ENCODE results near the gene GRIN2A. TPM values are rescaled to one million over a fixed set of nuclear protein-coding genes. Genes with fewer than 3 reads are reported as not detected.

GRIN2A gene
- total RNA-seq, 1 donor from 2014 or later, result 1.5 TPM

DNA sequence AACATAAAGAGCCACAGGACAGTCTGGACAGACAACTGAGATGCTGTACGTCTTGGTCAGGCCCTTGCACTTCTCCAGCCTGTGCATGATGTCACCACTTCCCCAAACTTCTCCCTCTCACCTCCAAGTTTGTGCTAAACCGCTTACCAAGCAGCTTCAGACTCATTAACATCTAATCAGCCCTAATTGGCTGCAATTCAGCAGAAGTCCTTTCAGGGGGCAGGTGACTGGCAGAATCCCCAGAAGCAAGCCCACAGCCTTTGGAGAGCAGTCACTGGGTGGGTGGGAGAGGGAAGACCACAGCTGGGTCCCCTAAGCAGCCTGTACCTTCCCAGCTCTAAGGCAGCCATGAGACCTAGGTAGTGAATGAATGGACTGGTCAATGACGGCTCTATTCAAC is 161.4 kb downstream of the GRIN2A start:
- no peak overlapping the region for H3K4me3 Mint-ChIP-seq
- intact Hi-C loops (cut with micrococcal nuclease), result no loop called here
- H3K36me3 Mint-ChIP-seq (ENCODE audit: low read depth), result no peaks in the 10 kb centered on the region
- POLR2A ChIA-PET, result no interaction called here
- TF ChIP-seq, protein P1, sequence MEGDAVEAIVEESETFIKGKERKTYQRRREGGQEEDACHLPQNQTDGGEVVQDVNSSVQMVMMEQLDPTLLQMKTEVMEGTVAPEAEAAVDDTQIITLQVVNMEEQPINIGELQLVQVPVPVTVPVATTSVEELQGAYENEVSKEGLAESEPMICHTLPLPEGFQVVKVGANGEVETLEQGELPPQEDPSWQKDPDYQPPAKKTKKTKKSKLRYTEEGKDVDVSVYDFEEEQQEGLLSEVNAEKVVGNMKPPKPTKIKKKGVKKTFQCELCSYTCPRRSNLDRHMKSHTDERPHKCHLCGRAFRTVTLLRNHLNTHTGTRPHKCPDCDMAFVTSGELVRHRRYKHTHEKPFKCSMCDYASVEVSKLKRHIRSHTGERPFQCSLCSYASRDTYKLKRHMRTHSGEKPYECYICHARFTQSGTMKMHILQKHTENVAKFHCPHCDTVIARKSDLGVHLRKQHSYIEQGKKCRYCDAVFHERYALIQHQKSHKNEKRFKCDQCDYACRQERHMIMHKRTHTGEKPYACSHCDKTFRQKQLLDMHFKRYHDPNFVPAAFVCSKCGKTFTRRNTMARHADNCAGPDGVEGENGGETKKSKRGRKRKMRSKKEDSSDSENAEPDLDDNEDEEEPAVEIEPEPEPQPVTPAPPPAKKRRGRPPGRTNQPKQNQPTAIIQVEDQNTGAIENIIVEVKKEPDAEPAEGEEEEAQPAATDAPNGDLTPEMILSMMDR (IDR thresholded peaks at IDR 0.05), result no peak
- H3K9me3 Mint-ChIP-seq, result no peaks in the 10 kb centered on the region
- peaks cover 5% of the 10 kb centered on the region for H3K27me3 Mint-ChIP-seq
- ATAC-seq (ENCODE audit: low read depth) (no peak), DNase-seq (no peak)
- H3K4me1 Mint-ChIP-seq, result no peaks in the 10 kb centered on the region
- CTCF ChIA-PET, result no interaction called here
- H3K27ac Mint-ChIP-seq, result no peak overlapping the region

DNA sequence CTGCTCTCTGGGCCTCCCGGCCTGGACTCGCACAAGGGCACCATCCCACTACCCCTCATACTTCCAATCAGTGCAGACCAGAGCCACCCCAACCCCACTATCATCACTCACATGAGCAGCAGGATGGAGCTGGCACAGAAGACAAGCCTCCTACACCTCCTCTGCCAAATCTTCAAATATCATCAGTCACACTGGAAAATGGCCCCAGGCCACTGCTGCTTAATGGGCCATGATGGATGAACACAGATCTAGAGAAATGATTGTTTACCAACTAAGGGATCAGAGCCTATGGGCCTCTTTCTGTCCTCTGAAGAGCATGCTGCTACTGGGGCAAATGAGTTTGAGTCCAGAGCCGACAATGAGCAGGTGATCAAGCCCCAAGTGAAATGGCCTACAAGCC is 165.5 kb downstream of the GRIN2A start:
- Mint-ChIP-seq H3K27ac (no peak overlapping the region), H3K9me3 (no peaks in the 10 kb centered on the region), H3K4me3 (no peak overlapping the region), H3K27me3 (peaks cover 19% of the 10 kb centered on the region), H3K36me3 (ENCODE audit: low read depth) (no peaks in the 10 kb centered on the region), H3K4me1 (no peaks in the 10 kb centered on the region)
- DNase-seq (no peak), ATAC-seq (ENCODE audit: low read depth) (no peak)
- TF ChIP-seq, protein P1 (IDR thresholded peaks at IDR 0.05), result no peak
- CTCF ChIA-PET, result no interaction called here
- POLR2A ChIA-PET, result no interaction called here
- intact Hi-C loops (cut with micrococcal nuclease), result no loop called here

DNA sequence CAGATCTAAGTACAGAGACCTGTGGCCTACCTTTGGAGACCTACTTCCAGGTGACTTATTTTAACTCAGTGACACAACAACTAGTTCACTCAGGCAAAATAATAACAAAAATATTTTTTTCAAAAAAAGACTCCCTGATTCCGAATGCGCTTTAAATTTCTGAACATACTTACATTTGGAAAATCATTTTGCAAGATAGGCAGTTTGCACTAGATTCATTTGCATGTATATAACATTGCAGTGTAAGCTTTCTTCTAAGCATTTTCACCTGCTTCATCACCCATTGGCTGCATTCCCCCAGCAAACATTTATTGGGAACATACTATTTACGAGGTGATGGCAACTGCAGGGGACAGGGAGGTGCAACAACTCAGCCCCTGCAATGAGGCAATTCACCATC is 166.8 kb downstream of the GRIN2A start:
- intact Hi-C loops (cut with micrococcal nuclease), result no loop called here
- no peaks in the 10 kb centered on the region for H3K36me3 Mint-ChIP-seq (ENCODE audit: low read depth)
- peaks cover 23% of the 10 kb centered on the region for H3K27me3 Mint-ChIP-seq
- ChIA-PET CTCF (no interaction called here), POLR2A (no interaction called here)
- no peaks in the 10 kb centered on the region for H3K4me1 Mint-ChIP-seq
- H3K4me3 Mint-ChIP-seq, result no peak overlapping the region
- DNase-seq (no peak), ATAC-seq (ENCODE audit: low read depth) (no peak)
- TF ChIP-seq, protein P1 (IDR thresholded peaks at IDR 0.05), result no peak
- no peaks in the 10 kb centered on the region for H3K9me3 Mint-ChIP-seq
- no peak overlapping the region for H3K27ac Mint-ChIP-seq

DNA sequence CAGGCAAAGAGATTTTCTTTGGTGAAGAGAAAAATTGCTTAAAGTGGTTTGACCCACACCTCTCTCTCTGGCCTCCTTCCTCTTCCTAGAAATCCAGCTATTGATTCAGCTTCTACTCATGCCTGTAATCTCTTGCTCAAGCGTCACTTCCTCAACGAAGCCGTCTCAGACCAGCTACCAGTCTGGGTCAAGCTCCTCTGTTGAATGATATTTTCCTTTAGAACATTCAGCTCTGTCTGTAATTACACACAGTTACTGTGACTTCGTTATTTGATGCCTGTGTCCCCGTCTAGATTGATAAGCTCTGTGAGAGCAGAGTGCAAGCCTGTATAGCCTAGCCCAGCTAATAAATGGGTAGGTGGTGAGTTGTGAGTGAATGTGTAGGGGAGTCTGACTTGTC is 168.5 kb downstream of the GRIN2A start:
- POLR2A ChIA-PET, result no interaction called here

DNA sequence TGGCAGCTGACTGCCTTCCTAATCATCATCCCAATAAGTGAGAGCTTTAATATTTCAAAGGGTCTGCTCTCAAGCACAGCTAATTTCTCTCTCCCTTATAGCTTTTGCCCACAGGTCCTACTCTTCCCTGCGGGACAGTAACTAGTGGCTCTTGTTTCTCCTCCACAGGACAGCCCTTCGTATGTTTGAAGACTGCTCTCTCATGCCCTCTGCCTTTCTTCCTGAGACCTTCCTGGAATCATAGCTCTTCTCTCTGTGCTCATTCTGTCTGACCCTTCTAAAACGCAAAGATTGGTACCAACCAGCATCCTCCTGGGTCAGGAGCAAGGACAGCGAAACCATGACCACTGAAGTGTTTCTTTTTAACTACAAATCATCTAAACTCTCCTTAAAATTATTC is 168.9 kb downstream of the GRIN2A start:
- no peak overlapping the region for H3K27ac Mint-ChIP-seq

More for the DNA sequence above, 168.5 kb downstream of the GRIN2A start:
- Mint-ChIP-seq H3K27me3 (peaks cover 23% of the 10 kb centered on the region), H3K9me3 (no peaks in the 10 kb centered on the region), H3K4me3 (no peak overlapping the region), H3K27ac (no peak overlapping the region), H3K36me3 (ENCODE audit: low read depth) (no peaks in the 10 kb centered on the region), H3K4me1 (no peaks in the 10 kb centered on the region)
- intact Hi-C loops (cut with micrococcal nuclease), result no loop called here
- ATAC-seq (ENCODE audit: low read depth) (no peak), DNase-seq (no peak)
- CTCF ChIA-PET, result no interaction called here
- TF ChIP-seq, protein P1 (IDR thresholded peaks at IDR 0.05), result no peak

More for the DNA sequence above, 168.9 kb downstream of the GRIN2A start:
- DNase-seq (no peak), ATAC-seq (ENCODE audit: low read depth) (no peak)
- H3K9me3 Mint-ChIP-seq, result no peaks in the 10 kb centered on the region
- ChIA-PET CTCF (no interaction called here), POLR2A (no interaction called here)
- H3K4me3 Mint-ChIP-seq, result no peak overlapping the region
- H3K4me1 Mint-ChIP-seq, result no peaks in the 10 kb centered on the region
- intact Hi-C loops (cut with micrococcal nuclease), result no loop called here
- H3K27me3 Mint-ChIP-seq, result peaks cover 24% of the 10 kb centered on the region
- H3K36me3 Mint-ChIP-seq (ENCODE audit: low read depth), result no peaks in the 10 kb centered on the region
- TF ChIP-seq, protein P1 (IDR thresholded peaks at IDR 0.05), result no peak
